CD4-positive, CD25-positive, alpha-beta regulatory T cell (primary cell): ENCODE data around the gene NPIPA5. TPM values are rescaled to one million over a fixed set of nuclear protein-coding genes. Genes with fewer than 3 reads are reported as not detected.
"Not testable (repeated sequence)": the region's sequence is repeated elsewhere in the genome, so short reads cannot be mapped to it uniquely, and the experiment has no call there.

ENCODE experiments used
- ATAC-seq, 2 donors: fragments of 150-1000 bp; cut with Tn5 transposase; one replicate each; pipeline ENCODE4 v1.10.0; 2021; ENCODE audit warnings: low read depth in 2 of 2, moderate number of reproducible peaks in 2 of 2, moderate library complexity in 1 of 2
- DNase-seq, 3 donors: peaks; one replicate each; pipeline versions ENCODE4 v3.0.0 to v3.0.0-alpha.2; 2012 to 2022; ENCODE audit warnings: mixed read lengths in 1 of 3
- H3K27ac ChIP-seq: one replicate; pipeline ENCODE4 v1.7.0; 2013; ENCODE audit warnings: mild to moderate bottlenecking, low read length; ENCODE audit not compliant: insufficient read depth, poor library complexity, severe bottlenecking
- H3K27me3 ChIP-seq: one replicate; pipeline ENCODE4 v1.7.0; 2013; ENCODE audit warnings: low read length; ENCODE audit not compliant: control insufficient read depth, insufficient read depth
- H3K36me3 ChIP-seq: one replicate; pipeline ENCODE4 v1.7.0; 2013; ENCODE audit warnings: mild to moderate bottlenecking, low read length, moderate library complexity; ENCODE audit not compliant: control insufficient read depth, insufficient read depth
- H3K4me1 ChIP-seq: 2 replicates; pipeline ENCODE4 v1.7.0; 2013; ENCODE audit warnings: mild to moderate bottlenecking, low read length; ENCODE audit not compliant: insufficient read depth, control insufficient read depth, poor library complexity, severe bottlenecking
- H3K4me3 ChIP-seq: one replicate; pipeline ENCODE4 v1.7.0; 2013; ENCODE audit warnings: low read depth, mild to moderate bottlenecking, low read length, moderate library complexity
- H3K9me3 ChIP-seq, 2 experiments: 1 replicate in 1 of 2; 2 replicates in 1 of 2; pipeline ENCODE4 v1.7.0; 2013; ENCODE audit warnings: low read length in 2 of 2, mild to moderate bottlenecking in 1 of 2, moderate library complexity in 1 of 2; ENCODE audit not compliant: control insufficient read depth in 2 of 2
- H3K27ac Mint-ChIP-seq, 3 donors: one replicate each; pipeline ENCODE4 v1.8.0; 2020 to 2022; ENCODE audit warnings: mild to moderate bottlenecking in 3 of 3, mixed read lengths in 3 of 3, moderate library complexity in 2 of 3
- H3K27me3 Mint-ChIP-seq: one replicate; pipeline ENCODE4 v1.8.0; 2022; ENCODE audit warnings: mild to moderate bottlenecking, mixed read lengths
- H3K36me3 Mint-ChIP-seq: one replicate; pipeline ENCODE4 v1.8.0; 2020; ENCODE audit warnings: mixed read lengths
- H3K4me1 Mint-ChIP-seq, 4 donors: one replicate each; pipeline ENCODE4 v1.8.0; 2020 to 2022; ENCODE audit warnings: mixed read lengths in 4 of 4, mild to moderate bottlenecking in 1 of 4
- H3K4me3 Mint-ChIP-seq, 4 donors: one replicate each; pipeline ENCODE4 v1.8.0; 2020 to 2022; ENCODE audit warnings: mild to moderate bottlenecking in 4 of 4, mixed read lengths in 4 of 4, moderate library complexity in 3 of 4
- H3K9me3 Mint-ChIP-seq, 7 donors: one replicate each; pipeline ENCODE4 v1.8.0; 2020 to 2022; ENCODE audit warnings: mixed read lengths in 7 of 7, mild to moderate bottlenecking in 3 of 7, moderate library complexity in 2 of 7
- polyA plus RNA-seq, 4 donors: library from polyadenylated mRNA; unstranded; fragments of 300-500 nt; fragmentation: Illumina TruSeq; gene quantifications; one replicate each; pipeline ENCODE4 v1.2.3, GENCODE V29; 2021
- total RNA-seq: library from RNA; stranded (reverse); gene quantifications from one replicate; pipeline ENCODE4 v1.2.3, GENCODE V29; 2022

NPIPA5 gene
- total and polyA plus RNA-seq, 5 donors from 2014 or later, result 0.29 to 7.1 (median 0.64) TPM

- Histone ChIP-seq H3K36me3 (no peaks in the 10 kb centered on the region), H3K4me1 (no peaks in the 10 kb centered on the region), H3K27me3 (no peaks in the 10 kb centered on the region), H3K9me3 (no peaks in the 10 kb centered on the region), H3K27ac (no peak overlapping the region), H3K4me3 (no peak overlapping the region)
- ATAC-seq (no peak), DNase-seq (no peak)
- peaks cover 11% of the 10 kb centered on the region for H3K27me3 Mint-ChIP-seq
- no peak overlapping the region for H3K27ac Mint-ChIP-seq
- H3K9me3 Mint-ChIP-seq, result peaks cover 0 to 2% (median 0%) of the 10 kb centered on the region in 7 donors
- no peaks in the 10 kb centered on the region for H3K36me3 Mint-ChIP-seq
- no peaks in the 10 kb centered on the region for H3K4me1 Mint-ChIP-seq
- no peak overlapping the region for H3K4me3 Mint-ChIP-seq
These were observed 37.5 kb upstream of the NPIPA5 start for GRCh38 chr16:15415511-15415985.

GRCh38 chr16:15409476-15409875 lies 31.4 kb upstream of the NPIPA5 start:
- not testable (repeated sequence) for H3K36me3 Mint-ChIP-seq, H3K4me3 Mint-ChIP-seq, H3K27ac Mint-ChIP-seq, H3K36me3 ChIP-seq, H3K9me3 ChIP-seq, H3K27me3 Mint-ChIP-seq, H3K27ac ChIP-seq, DNase-seq, ATAC-seq, H3K4me1 Mint-ChIP-seq, H3K27me3 ChIP-seq, H3K4me1 ChIP-seq, H3K4me3 ChIP-seq, H3K9me3 Mint-ChIP-seq

DNA sequence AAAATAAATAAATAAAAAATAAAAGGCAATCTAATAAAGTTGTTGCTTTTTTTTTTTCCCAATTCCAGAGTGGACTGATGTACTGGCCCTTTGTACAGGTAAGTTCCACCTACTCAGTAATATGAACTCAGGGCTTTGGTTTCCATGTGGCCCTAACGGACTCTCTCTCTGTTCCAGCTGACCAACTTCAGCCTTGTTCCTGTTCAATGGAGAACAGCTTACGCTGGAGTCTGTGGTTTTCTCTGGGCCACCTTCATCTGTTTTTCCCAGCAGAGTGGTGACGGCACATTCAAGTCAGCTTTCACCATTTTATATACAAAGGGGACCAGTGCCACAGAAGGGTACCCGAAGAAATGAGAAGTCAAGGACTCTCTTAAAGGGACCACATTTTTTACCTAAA lies 29.7 kb upstream of the NPIPA5 start:
- not testable (repeated sequence) for H3K27me3 Mint-ChIP-seq, H3K36me3 ChIP-seq, H3K9me3 ChIP-seq, H3K27ac ChIP-seq, H3K9me3 Mint-ChIP-seq, H3K4me3 Mint-ChIP-seq, H3K36me3 Mint-ChIP-seq, H3K4me3 ChIP-seq, H3K27ac Mint-ChIP-seq, H3K4me1 ChIP-seq, H3K27me3 ChIP-seq, DNase-seq, H3K4me1 Mint-ChIP-seq, ATAC-seq

DNA sequence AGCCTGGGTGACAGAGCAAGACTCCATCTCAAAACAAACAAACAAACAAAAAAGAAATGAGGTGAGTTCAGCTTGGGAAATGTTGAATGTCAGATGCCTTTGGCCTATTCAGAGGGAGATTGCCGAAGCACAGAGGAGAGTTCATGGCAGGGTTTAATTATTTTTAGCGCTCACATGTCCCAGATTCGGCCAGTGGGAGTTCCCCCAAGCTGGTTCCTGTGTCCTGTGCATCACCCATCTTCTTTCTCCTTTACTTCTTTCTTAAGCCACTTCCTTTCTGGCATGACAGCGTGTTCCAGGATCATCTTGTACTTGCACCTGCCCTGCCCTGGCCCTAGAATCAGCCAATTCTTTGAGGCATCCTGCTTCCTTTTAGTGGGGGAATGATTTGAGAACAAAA lies 26.7 kb upstream of the NPIPA5 start:
- Histone ChIP-seq H3K36me3 (no peaks in the 10 kb centered on the region), H3K9me3 (no peaks in the 10 kb centered on the region), H3K4me1 (no peaks in the 10 kb centered on the region), H3K27ac (no peak overlapping the region), H3K27me3 (no peaks in the 10 kb centered on the region), H3K4me3 (no peak overlapping the region)
- Mint-ChIP-seq H3K4me3 (no peak overlapping the region), H3K27me3 (peaks cover 11% of the 10 kb centered on the region), H3K9me3 (no peaks in the 10 kb centered on the region), H3K4me1 (peaks cover 0 to 6% (median 0%) of the 10 kb centered on the region in 4 donors), H3K36me3 (no peaks in the 10 kb centered on the region), H3K27ac (no peak overlapping the region)
- ATAC-seq (no peak), DNase-seq (no peak)

GRCh38 chr16:15404091-15404490 lies 26.0 kb upstream of the NPIPA5 start:
- H3K4me1 Mint-ChIP-seq, ATAC-seq, H3K4me3 ChIP-seq, H3K9me3 ChIP-seq, H3K36me3 Mint-ChIP-seq, H3K27ac ChIP-seq, H3K36me3 ChIP-seq, H3K4me3 Mint-ChIP-seq, DNase-seq, H3K4me1 ChIP-seq, H3K9me3 Mint-ChIP-seq, H3K27me3 ChIP-seq, H3K27ac Mint-ChIP-seq: not testable (repeated sequence)
- peaks cover 14% of the 10 kb centered on the region for H3K27me3 Mint-ChIP-seq

DNA sequence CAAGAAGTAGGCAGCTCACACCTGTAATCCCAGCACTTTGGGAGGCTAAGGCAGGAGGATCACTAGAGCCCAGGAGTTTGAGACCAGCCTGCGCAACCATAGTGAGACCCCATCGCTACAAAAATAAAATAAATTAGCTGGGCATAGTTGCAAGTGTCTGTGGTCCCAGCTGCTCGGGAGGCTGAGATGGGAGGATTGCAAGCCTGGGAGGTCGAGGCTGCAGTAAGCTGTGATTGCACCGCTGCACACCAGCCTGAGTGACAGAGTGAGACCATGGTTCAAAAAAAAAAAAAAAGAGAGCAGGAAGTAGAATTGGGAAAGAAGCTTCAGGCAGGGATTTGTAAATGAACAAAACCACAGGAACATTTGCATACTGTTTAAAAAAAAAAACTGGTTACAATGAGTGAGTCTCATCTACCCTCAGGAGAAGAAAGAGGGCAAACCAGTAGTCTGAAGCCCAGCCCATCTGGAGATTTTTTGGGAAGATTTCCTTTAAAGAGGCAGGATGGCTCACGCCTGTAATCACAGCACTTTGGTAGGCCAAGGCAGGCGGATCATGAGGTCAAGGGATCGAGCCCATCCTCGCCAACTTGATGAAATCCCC lies 25.4 kb upstream of the NPIPA5 start:
- no peak overlapping the region for H3K4me3 Mint-ChIP-seq
- peaks cover 0 to 6% (median 0%) of the 10 kb centered on the region in 4 donors for H3K4me1 Mint-ChIP-seq
- H3K4me1 ChIP-seq, result no peaks in the 10 kb centered on the region
- H3K36me3 Mint-ChIP-seq, result no peaks in the 10 kb centered on the region
- peaks cover 14% of the 10 kb centered on the region for H3K27me3 Mint-ChIP-seq
- no peaks in the 10 kb centered on the region for H3K9me3 Mint-ChIP-seq
- no peak overlapping the region for H3K27ac ChIP-seq
- H3K9me3 ChIP-seq, result no peaks in the 10 kb centered on the region
- no peaks in the 10 kb centered on the region for H3K36me3 ChIP-seq
- DNase-seq (no peak), ATAC-seq (no peak)
- no peak overlapping the region for H3K4me3 ChIP-seq
- no peak overlapping the region for H3K27ac Mint-ChIP-seq
- no peaks in the 10 kb centered on the region for H3K27me3 ChIP-seq

- Histone ChIP-seq H3K36me3 (no peaks in the 10 kb centered on the region), H3K27me3 (no peaks in the 10 kb centered on the region), H3K4me1 (no peaks in the 10 kb centered on the region), H3K27ac (no peak overlapping the region), H3K4me3 (no peak overlapping the region), H3K9me3 (no peaks in the 10 kb centered on the region)
- peaks cover 15% of the 10 kb centered on the region for H3K27me3 Mint-ChIP-seq
- no peak overlapping the region for H3K27ac Mint-ChIP-seq
- no peak overlapping the region for H3K4me3 Mint-ChIP-seq
- H3K36me3 Mint-ChIP-seq, result no peaks in the 10 kb centered on the region
- ATAC-seq, result no peak
- H3K9me3 Mint-ChIP-seq, result no peaks in the 10 kb centered on the region
- H3K4me1 Mint-ChIP-seq, result peaks cover 0 to 6% (median 0%) of the 10 kb centered on the region in 4 donors
- DNase-seq, result no peak
These were observed 23.9 kb upstream of the NPIPA5 start for GRCh38 chr16:15401972-15402371.

DNA sequence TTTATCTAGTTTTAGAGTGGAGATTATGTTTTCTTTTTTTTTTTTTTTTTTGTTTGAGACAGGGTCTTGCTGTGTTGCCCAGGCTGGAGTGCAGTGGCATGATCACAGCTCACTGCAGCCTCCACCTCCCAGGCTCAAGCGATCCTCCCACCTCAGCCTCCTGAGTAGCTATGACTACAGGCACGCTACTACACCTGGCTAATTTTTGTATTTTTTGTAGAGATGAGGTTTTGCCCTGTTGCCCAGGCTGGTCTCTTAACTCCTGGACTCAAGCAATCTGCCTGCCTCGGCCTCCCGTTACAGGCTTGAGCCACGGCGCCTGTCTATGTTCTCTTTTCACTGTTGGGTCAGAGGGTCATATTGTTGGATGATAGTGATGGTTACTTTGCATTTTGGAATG lies 22.2 kb upstream of the NPIPA5 start:
- not testable (repeated sequence) for DNase-seq, ATAC-seq, H3K36me3 ChIP-seq, H3K4me3 Mint-ChIP-seq, H3K36me3 Mint-ChIP-seq, H3K27ac Mint-ChIP-seq, H3K27me3 ChIP-seq, H3K27ac ChIP-seq, H3K4me3 ChIP-seq, H3K4me1 Mint-ChIP-seq, H3K9me3 ChIP-seq, H3K9me3 Mint-ChIP-seq, H3K4me1 ChIP-seq
- H3K27me3 Mint-ChIP-seq, result peaks cover 18% of the 10 kb centered on the region
